GM19438 (cell line): ENCODE data around the gene PDE9A.

Source experiments
- ATAC-seq: cut with Tn5 transposase; IDR thresholded peaks from one replicate; pipeline ENCODE4 v1.9.1; 2021; ENCODE audit warnings: low read depth; ENCODE audit not compliant: unreplicated experiment

The PDE9A gene

GRCh38 chr21:42641311-42642218 is 11.9 kb upstream of the PDE9A start:
- ATAC-seq: no peak

GRCh38 chr21:42642219-42642745 is 11.1 kb upstream of the PDE9A start:
- no peak for ATAC-seq

GRCh38 chr21:42644223-42645208 is 8.9 kb upstream of the PDE9A start:
- no peak for ATAC-seq

- ATAC-seq: no peak
Observed at GRCh38 chr21:42645211-42646075, 8.0 kb upstream of the PDE9A start.

GRCh38 chr21:42646076-42646825 is 7.2 kb upstream of the PDE9A start:
- no peak for ATAC-seq

- ATAC-seq: no peak
Observed at GRCh38 chr21:42646836-42647235, 6.6 kb upstream of the PDE9A start.

GRCh38 chr21:42648606-42649005 is 4.8 kb upstream of the PDE9A start:
- ATAC-seq: no peak

GRCh38 chr21:42649122-42650032 is 4.0 kb upstream of the PDE9A start:
- no peak for ATAC-seq

- no peak for ATAC-seq
Observed at GRCh38 chr21:42650033-42650370, 3.4 kb upstream of the PDE9A start.

GRCh38 chr21:42650441-42651421 is 2.7 kb upstream of the PDE9A start:
- ATAC-seq: no peak

- ATAC-seq: no peak
Observed at GRCh38 chr21:42651515-42652401, 1.7 kb upstream of the PDE9A start.

GRCh38 chr21:42652527-42653230 is 742 bp upstream of the PDE9A start:
- no peak for ATAC-seq

GRCh38 chr21:42654179-42654912 is 925 bp downstream of the PDE9A start:
- no peak for ATAC-seq

GRCh38 chr21:42654913-42655795 is 1.7 kb downstream of the PDE9A start:
- ATAC-seq: no peak
